ENCODE measurements around the gene PIK3R6. TPM values are rescaled to one million over a fixed set of nuclear protein-coding genes. Genes with fewer than 3 reads are reported as not detected.
"Not testable (repeated sequence)": the region's sequence is repeated elsewhere in the genome, so short reads cannot be mapped to it uniquely, and the experiment has no call there.

Gene PIK3R6
- total RNA-seq, 1 donor from 2014 or later, result 4.5 TPM

GRCh38 chr17:8859804-8860430, 7.6 kb downstream of the PIK3R6 start:
- peaks cover 65% of the 10 kb centered on the region for H3K4me1 Mint-ChIP-seq
- peak overlapping the region; percentile 58 for H3K4me3 Mint-ChIP-seq
- H3K9me3 Mint-ChIP-seq, result no peaks in the 10 kb centered on the region
- no peak for DNase-seq
- H3K27ac Mint-ChIP-seq, result peak overlapping the region; percentile 88
- no peaks in the 10 kb centered on the region for H3K27me3 Mint-ChIP-seq
- H3K36me3 Mint-ChIP-seq (ENCODE audit: low read depth), result peaks cover 22% of the 10 kb centered on the region
- intact Hi-C loops (cut with micrococcal nuclease), result loop anchor here (1.0 to 2.0 kb wide), 3 partner anchors 7 to 105 kb away; partner anchors contain the start of genes PIK3R5 and PIK3R6

GRCh38 chr17:8859027-8859803, 8.3 kb downstream of the PIK3R6 start:
- DNase-seq, result peak; percentile 66
- Mint-ChIP-seq H3K4me3 (peak overlapping the region; percentile 58), H3K9me3 (no peaks in the 10 kb centered on the region), H3K27me3 (no peaks in the 10 kb centered on the region), H3K27ac (peak overlapping the region; percentile 88), H3K36me3 (ENCODE audit: low read depth) (peaks cover 24% of the 10 kb centered on the region), H3K4me1 (peaks cover 62% of the 10 kb centered on the region)
- intact Hi-C loops (cut with micrococcal nuclease), result loop anchor here (1.0 to 2.0 kb wide), 3 partner anchors 8 to 106 kb away; partner anchors contain the start of genes PIK3R5 and PIK3R6

- peaks cover 17% of the 10 kb centered on the region for H3K36me3 Mint-ChIP-seq (ENCODE audit: low read depth)
- peak overlapping the region; percentile 67 for H3K4me3 Mint-ChIP-seq
- H3K9me3 Mint-ChIP-seq, result no peaks in the 10 kb centered on the region
- intact Hi-C loops (cut with micrococcal nuclease), result loop anchor here (2.0 kb wide), 2 partner anchors 37 to 107 kb away; partner anchors contain the start of gene PIK3R5
- no peaks in the 10 kb centered on the region for H3K27me3 Mint-ChIP-seq
- H3K27ac Mint-ChIP-seq, result peak overlapping the region; percentile 91
- DNase-seq, result peak; percentile 87
- H3K4me1 Mint-ChIP-seq, result peaks cover 56% of the 10 kb centered on the region
Observed at GRCh38 chr17:8857919-8858318, 9.6 kb downstream of the PIK3R6 start.

GRCh38 chr17:8856869-8857575, 10.5 kb downstream of the PIK3R6 start:
- H3K27ac Mint-ChIP-seq, result peak overlapping the region; percentile 91
- intact Hi-C loops (cut with micrococcal nuclease), result no loop called here
- H3K9me3 Mint-ChIP-seq, result no peaks in the 10 kb centered on the region
- no peak for DNase-seq
- peak overlapping the region; percentile 28 for H3K4me3 Mint-ChIP-seq
- H3K4me1 Mint-ChIP-seq, result peaks cover 47% of the 10 kb centered on the region
- H3K36me3 Mint-ChIP-seq (ENCODE audit: low read depth), result peaks cover 16% of the 10 kb centered on the region
- no peaks in the 10 kb centered on the region for H3K27me3 Mint-ChIP-seq

GRCh38 chr17:8856205-8856603, 11.3 kb downstream of the PIK3R6 start:
- DNase-seq; H3K27ac Mint-ChIP-seq; H3K4me3 Mint-ChIP-seq; H3K9me3 Mint-ChIP-seq; H3K27me3 Mint-ChIP-seq; intact Hi-C loops (cut with micrococcal nuclease): not testable (repeated sequence)
- Mint-ChIP-seq H3K4me1 (peaks cover 40% of the 10 kb centered on the region), H3K36me3 (ENCODE audit: low read depth) (peaks cover 16% of the 10 kb centered on the region)

- no peak overlapping the region for H3K4me3 Mint-ChIP-seq
- no peaks in the 10 kb centered on the region for H3K9me3 Mint-ChIP-seq
- no peaks in the 10 kb centered on the region for H3K27me3 Mint-ChIP-seq
- intact Hi-C loops (cut with micrococcal nuclease), result no loop called here
- H3K4me1 Mint-ChIP-seq, result peaks cover 37% of the 10 kb centered on the region
- H3K36me3 Mint-ChIP-seq (ENCODE audit: low read depth), result peaks cover 16% of the 10 kb centered on the region
- no peak for DNase-seq
- no peak overlapping the region for H3K27ac Mint-ChIP-seq
Observed at GRCh38 chr17:8855477-8856204, 11.8 kb downstream of the PIK3R6 start.

GRCh38 chr17:8851600-8851999, 15.9 kb downstream of the PIK3R6 start:
- Mint-ChIP-seq H3K4me3 (no peak overlapping the region), H3K27me3 (no peaks in the 10 kb centered on the region), H3K4me1 (peaks cover 16% of the 10 kb centered on the region), H3K36me3 (ENCODE audit: low read depth) (peaks cover 25% of the 10 kb centered on the region), H3K27ac (no peak overlapping the region), H3K9me3 (peaks cover 2% of the 10 kb centered on the region)
- intact Hi-C loops (cut with micrococcal nuclease), result no loop called here
- DNase-seq, result no peak

GRCh38 chr17:8849311-8850041, 18.0 kb downstream of the PIK3R6 start:
- Mint-ChIP-seq H3K4me3 (no peak overlapping the region), H3K9me3 (peaks cover 13% of the 10 kb centered on the region), H3K4me1 (peaks cover 8% of the 10 kb centered on the region), H3K27ac (no peak overlapping the region), H3K27me3 (no peaks in the 10 kb centered on the region), H3K36me3 (ENCODE audit: low read depth) (peaks cover 36% of the 10 kb centered on the region)
- no peak for DNase-seq
- intact Hi-C loops (cut with micrococcal nuclease), result no loop called here

- DNase-seq, result no peak
- Mint-ChIP-seq H3K9me3 (peaks cover 13% of the 10 kb centered on the region), H3K4me1 (peaks cover 9% of the 10 kb centered on the region), H3K27me3 (no peaks in the 10 kb centered on the region), H3K4me3 (no peak overlapping the region), H3K36me3 (ENCODE audit: low read depth) (peaks cover 36% of the 10 kb centered on the region), H3K27ac (no peak overlapping the region)
- intact Hi-C loops (cut with micrococcal nuclease), result no loop called here
Observed at GRCh38 chr17:8847891-8848290, 19.6 kb downstream of the PIK3R6 start.

GRCh38 chr17:8846768-8847211, 20.7 kb downstream of the PIK3R6 start:
- H3K27me3 Mint-ChIP-seq, result no peaks in the 10 kb centered on the region
- H3K4me3 Mint-ChIP-seq, result no peak overlapping the region
- peaks cover 9% of the 10 kb centered on the region for H3K4me1 Mint-ChIP-seq
- intact Hi-C loops (cut with micrococcal nuclease), result no loop called here
- peaks cover 38% of the 10 kb centered on the region for H3K36me3 Mint-ChIP-seq (ENCODE audit: low read depth)
- no peak overlapping the region for H3K27ac Mint-ChIP-seq
- no peak for DNase-seq
- peaks cover 13% of the 10 kb centered on the region for H3K9me3 Mint-ChIP-seq

- no peak overlapping the region for H3K27ac Mint-ChIP-seq
- intact Hi-C loops (cut with micrococcal nuclease), result no loop called here
Observed at GRCh38 chr17:8844229-8845218, 22.9 kb downstream of the PIK3R6 start.

GRCh38 chr17:8843344-8843743, 24.1 kb downstream of the PIK3R6 start:
- intact Hi-C loops (cut with micrococcal nuclease), result no loop called here
- peaks cover 31% of the 10 kb centered on the region for H3K36me3 Mint-ChIP-seq (ENCODE audit: low read depth)
- peaks cover 13% of the 10 kb centered on the region for H3K9me3 Mint-ChIP-seq
- no peak for DNase-seq
- H3K4me3 Mint-ChIP-seq, result no peak overlapping the region
- peaks cover 5% of the 10 kb centered on the region for H3K4me1 Mint-ChIP-seq
- no peak overlapping the region for H3K27ac Mint-ChIP-seq
- no peaks in the 10 kb centered on the region for H3K27me3 Mint-ChIP-seq

More at GRCh38 chr17:8844229-8845218, 22.9 kb downstream of the PIK3R6 start:
- Mint-ChIP-seq H3K27me3 (no peaks in the 10 kb centered on the region), H3K4me1 (peaks cover 5% of the 10 kb centered on the region), H3K9me3 (peaks cover 13% of the 10 kb centered on the region), H3K4me3 (no peak overlapping the region), H3K36me3 (ENCODE audit: low read depth) (peaks cover 35% of the 10 kb centered on the region)
- DNase-seq, result no peak
